AG09309 (cell line): ENCODE results near the gene SLC52A3.

ENCODE experiments used
- DNase-seq: peaks from one replicate; pipeline ENCODE4 v3.0.0-alpha.2; 2010; ENCODE audit warnings: low read depth
- H3K4me3 ChIP-seq: 2 replicates; pipeline ENCODE4 v1.5.1; 2011; ENCODE audit warnings: mild to moderate bottlenecking, low read depth, low read length, moderate library complexity; ENCODE audit not compliant: control insufficient read depth
- TF ChIP-seq, protein P1 (sequence below): IDR thresholded peaks from 2 replicates; pipeline ENCODE4 v1.5.1; 2011; ENCODE audit warnings: mild to moderate bottlenecking, low read depth, low read length, inconsistent platforms; ENCODE audit not compliant: insufficient read depth, control insufficient read depth; ENCODE audit errors: missing control alignments

The SLC52A3 gene

GRCh38 chr20:753897-754635 lies 14.2 kb downstream of the SLC52A3 start:
- DNase-seq: no peak
- H3K4me3 ChIP-seq: no peak overlapping the region
- TF ChIP-seq, protein P1, sequence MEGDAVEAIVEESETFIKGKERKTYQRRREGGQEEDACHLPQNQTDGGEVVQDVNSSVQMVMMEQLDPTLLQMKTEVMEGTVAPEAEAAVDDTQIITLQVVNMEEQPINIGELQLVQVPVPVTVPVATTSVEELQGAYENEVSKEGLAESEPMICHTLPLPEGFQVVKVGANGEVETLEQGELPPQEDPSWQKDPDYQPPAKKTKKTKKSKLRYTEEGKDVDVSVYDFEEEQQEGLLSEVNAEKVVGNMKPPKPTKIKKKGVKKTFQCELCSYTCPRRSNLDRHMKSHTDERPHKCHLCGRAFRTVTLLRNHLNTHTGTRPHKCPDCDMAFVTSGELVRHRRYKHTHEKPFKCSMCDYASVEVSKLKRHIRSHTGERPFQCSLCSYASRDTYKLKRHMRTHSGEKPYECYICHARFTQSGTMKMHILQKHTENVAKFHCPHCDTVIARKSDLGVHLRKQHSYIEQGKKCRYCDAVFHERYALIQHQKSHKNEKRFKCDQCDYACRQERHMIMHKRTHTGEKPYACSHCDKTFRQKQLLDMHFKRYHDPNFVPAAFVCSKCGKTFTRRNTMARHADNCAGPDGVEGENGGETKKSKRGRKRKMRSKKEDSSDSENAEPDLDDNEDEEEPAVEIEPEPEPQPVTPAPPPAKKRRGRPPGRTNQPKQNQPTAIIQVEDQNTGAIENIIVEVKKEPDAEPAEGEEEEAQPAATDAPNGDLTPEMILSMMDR: no peak

GRCh38 chr20:753136-753535 lies 15.2 kb downstream of the SLC52A3 start:
- H3K4me3 ChIP-seq: no peak overlapping the region
- TF ChIP-seq, protein P1: no peak
- no peak for DNase-seq

DNA sequence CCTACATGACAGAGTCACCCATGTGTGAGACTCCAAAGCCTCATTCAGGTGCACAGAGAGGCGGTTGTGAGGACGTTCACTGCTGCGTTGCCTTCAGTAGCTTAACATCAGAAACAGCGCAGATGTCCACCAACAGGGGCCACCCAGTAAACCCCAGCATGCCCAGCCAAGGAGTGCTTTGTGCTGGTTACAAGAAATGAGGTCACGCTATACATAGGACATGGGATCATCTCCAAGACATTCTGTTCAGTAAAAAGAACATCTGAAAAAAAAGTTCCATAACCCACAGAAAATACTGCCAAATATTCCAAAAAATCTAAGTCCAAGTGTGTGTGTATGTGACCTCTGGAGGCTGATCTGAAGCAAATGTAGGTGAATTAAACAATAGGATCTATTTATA lies 16.0 kb downstream of the SLC52A3 start:
- no peak overlapping the region for H3K4me3 ChIP-seq
- TF ChIP-seq, protein P1: no peak
- no peak for DNase-seq

- no peak for DNase-seq
- TF ChIP-seq, protein P1: no peak
- H3K4me3 ChIP-seq: no peak overlapping the region
These were observed 16.5 kb downstream of the SLC52A3 start for GRCh38 chr20:751761-752160.

- TF ChIP-seq, protein P1: no peak
- no peak overlapping the region for H3K4me3 ChIP-seq
- DNase-seq: no peak
These were observed 17.5 kb downstream of the SLC52A3 start for GRCh38 chr20:750801-751200.

GRCh38 chr20:745683-746301 lies 22.5 kb downstream of the SLC52A3 start:
- no peak for DNase-seq
- TF ChIP-seq, protein P1: no peak
- no peak overlapping the region for H3K4me3 ChIP-seq
